HTR-8/SVneo (cell line): ENCODE data around the gene LEKR1.

Experiments
- DNase-seq: peaks from one replicate; pipeline ENCODE4 v3.0.0; 2011; ENCODE audit warnings: low spot score, mixed read lengths; ENCODE audit not compliant: insufficient read length
- FAIRE-seq: peaks from 2 replicates; lab custom pipeline; 2011; peaks lifted over from hg19 to GRCh38; lab: Jason Lieb, UNC

The LEKR1 gene

GRCh38 chr3:157070678-157070999 is 244.5 kb downstream of the LEKR1 start:
- FAIRE-seq (no peak), DNase-seq (no peak)

GRCh38 chr3:157071744-157072525 is 245.8 kb downstream of the LEKR1 start:
- FAIRE-seq (no peak), DNase-seq (no peak)

GRCh38 chr3:157073810-157074209 is 247.7 kb downstream of the LEKR1 start:
- FAIRE-seq: no peak
- peak; percentile 28 for DNase-seq

GRCh38 chr3:157074490-157074889 is 248.3 kb downstream of the LEKR1 start:
- no peak for FAIRE-seq
- no peak for DNase-seq

GRCh38 chr3:157074981-157075380 is 248.8 kb downstream of the LEKR1 start:
- no peak for FAIRE-seq
- no peak for DNase-seq

- no peak for FAIRE-seq
- no peak for DNase-seq
These were observed 249.7 kb downstream of the LEKR1 start for GRCh38 chr3:157075693-157076420.

GRCh38 chr3:157077565-157077991 is 251.4 kb downstream of the LEKR1 start:
- FAIRE-seq (no peak), DNase-seq (no peak)

- no peak for FAIRE-seq
These were observed 252.1 kb downstream of the LEKR1 start for GRCh38 chr3:157078131-157078810.

DNA sequence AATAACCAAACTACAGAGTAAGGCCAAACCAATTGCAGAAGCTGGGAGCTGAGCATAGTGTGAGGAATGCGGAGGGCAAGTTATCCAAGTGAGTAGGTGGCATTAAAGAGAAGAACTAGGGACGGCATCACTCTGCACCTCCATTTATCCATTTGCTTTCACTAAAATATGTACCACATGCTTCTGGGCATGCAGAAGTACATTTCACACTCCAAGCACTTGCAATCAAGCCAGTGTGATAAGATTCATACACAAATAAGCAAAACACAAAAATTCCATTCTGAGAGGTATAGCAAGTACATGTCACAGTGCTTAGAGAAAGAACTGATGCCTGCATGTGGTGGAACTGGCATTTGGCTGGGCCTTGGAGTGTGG is 252.6 kb downstream of the LEKR1 start:
- no peak for FAIRE-seq
- no peak for DNase-seq

More at GRCh38 chr3:157078131-157078810, 252.1 kb downstream of the LEKR1 start:
- DNase-seq: no peak

DNA sequence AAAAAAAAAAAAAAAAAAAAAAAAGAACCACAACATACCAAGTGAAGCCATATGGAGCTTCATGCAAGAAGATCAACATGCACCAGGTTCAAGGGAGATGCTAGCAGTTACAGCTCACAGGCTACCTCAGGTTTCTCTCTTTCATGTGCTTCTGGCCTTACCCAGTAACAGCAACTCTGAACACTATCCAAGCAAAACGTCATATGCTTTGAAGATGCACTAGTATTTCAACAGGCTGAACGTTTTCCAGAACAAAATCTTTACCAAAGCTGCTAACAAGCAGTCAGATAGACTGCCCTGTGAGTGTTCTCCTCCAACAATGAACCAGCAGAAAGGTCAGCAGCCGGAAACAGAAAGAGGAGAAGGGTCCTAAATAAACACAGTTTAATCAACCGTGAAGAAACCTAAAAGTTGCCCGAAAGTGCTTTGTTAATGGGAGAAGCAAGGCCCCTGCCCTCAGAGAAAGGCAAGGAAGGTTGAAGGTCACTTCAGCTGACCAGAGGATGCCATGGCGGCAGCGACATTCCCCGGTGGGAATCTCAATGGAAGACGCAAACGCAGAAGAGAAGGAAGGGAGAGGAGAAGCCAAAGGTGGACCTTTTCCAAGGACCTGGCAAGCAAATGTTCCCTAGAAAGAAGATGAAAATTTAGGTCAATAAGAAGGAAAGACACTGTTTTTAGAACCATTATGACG is 253.7 kb downstream of the LEKR1 start:
- FAIRE-seq: no peak
- DNase-seq: no peak

DNA sequence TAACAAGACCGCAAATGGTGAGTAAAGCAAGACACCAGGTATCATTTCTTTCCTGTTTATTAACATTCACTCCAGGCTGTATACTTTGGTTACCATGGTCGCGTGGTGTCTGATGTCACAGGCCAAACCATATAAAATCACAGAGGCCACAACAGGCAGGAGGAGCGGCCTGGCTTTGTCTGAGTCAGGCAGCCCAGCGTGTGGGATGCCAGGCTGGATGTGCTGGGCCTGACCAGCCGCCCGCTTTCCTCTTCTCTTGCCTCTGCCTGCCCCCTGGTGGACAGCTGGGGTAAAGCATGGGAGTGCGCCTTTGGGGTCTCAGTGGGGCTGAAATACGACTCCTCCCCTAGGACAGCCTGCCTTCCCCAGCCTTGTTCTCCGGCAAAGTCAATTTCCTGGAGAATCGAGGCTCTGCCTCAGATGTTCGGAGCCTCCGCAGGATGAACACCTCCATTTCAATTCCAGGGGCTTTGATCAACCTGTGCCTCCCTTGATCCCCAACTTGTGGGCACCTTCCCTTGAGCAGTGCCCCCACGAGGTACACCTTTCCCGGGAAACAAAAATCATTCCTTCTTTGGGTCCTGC is 255.6 kb downstream of the LEKR1 start:
- DNase-seq (peak; percentile 88), FAIRE-seq (no peak)

DNA sequence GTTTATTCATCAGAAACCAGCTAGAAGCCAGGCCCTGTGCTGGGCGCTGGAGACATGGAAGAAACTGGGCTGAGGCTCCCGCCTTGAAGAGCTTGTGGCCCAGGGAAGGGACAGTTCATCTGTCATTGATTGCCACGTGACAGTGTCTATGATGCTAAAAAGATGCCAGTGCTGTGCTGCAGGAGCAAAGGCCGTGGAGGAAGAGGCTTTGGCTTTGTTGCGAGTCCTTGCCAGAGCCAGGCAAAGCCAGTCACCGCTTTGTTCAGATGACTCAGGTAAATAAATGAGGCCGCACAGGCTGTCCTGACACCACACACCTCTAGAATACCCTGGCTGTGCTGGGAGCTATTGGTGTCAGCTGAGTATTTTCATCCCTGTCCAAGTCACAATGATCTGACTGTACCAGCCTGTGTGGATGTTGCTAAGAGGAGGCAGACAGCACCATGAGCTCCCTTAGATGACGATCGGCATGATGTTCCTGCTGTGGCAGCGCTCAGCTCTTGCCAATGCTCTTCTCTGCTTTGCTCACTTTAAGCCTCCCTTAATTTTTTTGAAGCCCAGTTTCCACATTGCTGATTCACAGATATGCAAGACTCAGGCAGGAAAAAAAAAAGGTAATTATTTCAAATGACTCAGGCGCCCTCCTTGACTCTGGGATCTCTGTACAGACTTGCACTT is 256.3 kb downstream of the LEKR1 start:
- FAIRE-seq: no peak
- no peak for DNase-seq

GRCh38 chr3:157083824-157084223 is 257.7 kb downstream of the LEKR1 start:
- DNase-seq (no peak), FAIRE-seq (no peak)

DNA sequence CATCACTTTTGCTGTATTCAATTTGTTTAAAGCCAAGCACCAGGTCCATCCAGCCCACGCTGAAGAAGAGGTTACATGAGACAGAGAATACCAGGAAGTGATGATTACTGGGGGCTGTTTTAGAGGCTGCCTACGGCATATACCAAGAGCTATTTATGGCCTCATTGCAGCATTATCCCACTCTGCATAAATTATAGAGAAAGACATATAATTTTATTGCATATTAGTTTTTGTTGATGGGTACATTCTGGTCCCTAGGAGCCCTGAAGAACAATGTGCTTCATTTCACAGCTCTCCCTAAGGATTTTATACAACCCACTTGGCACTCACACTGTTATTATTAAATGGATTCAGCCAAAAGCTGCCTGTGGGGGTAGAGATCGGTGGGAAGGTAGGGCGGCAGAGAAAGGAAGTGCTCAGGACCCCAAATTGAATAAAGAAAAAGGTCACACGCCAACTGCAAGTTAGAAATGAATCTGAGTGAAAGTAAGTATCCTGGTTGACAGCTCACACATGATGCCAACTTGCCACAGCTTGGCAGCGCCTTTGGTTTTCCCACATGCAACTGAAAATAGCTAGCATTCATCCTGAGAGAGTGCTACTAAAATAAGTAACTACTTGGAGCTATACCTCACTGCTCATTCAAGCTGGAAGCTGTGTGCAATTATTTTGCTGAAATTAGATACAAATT is 260.1 kb downstream of the LEKR1 start:
- FAIRE-seq (no peak), DNase-seq (no peak)

DNA sequence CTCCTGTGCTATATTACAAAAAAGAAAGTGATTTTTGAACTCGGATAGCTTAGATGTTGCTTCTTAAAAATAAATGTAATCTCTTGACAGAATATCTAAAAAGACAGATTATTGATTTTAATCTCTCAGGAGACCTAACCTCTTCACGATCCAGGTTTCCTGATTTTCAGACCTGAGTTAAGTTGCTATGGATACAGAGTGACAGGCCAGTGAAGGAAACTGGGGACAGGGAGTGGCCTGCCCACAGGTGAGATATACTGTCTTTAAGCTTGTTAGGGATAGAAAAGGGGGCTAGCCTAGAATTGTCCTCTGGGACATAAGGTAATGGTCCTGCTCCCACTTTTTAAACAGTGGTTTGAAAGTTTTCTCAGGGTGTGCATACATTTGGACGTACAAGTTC is 260.6 kb downstream of the LEKR1 start:
- FAIRE-seq (no peak), DNase-seq (no peak)

DNA sequence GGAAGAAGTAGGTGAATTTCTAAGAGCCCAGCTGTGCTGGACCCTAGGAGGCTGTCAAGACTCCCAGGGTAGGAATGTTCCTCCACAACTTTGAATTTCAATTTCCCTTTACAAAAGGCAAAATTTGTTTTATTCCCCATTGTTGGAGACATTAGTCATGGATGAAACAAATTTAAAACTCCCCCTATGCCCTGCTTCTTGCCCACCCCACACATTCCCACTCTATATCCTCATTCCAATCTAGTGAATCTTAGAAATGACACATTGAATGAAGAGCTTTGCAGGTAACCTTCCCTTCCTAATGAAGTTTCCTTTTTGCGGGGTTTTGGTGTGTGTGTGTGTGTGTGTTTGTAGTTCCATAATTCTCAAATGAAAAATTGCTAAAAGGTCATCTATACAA is 261.2 kb downstream of the LEKR1 start:
- FAIRE-seq (no peak), DNase-seq (no peak)

GRCh38 chr3:157087780-157088600 is 261.8 kb downstream of the LEKR1 start:
- DNase-seq: no peak
- FAIRE-seq: no peak
